GM12878 (cell line): Measurements from ENCODE around the gene TNFAIP2.

Experiments used
- CREB1 ChIP-seq: IDR thresholded peaks from 2 replicates; pipeline ENCODE4 v1.6.1; 2012; ENCODE audit warnings: low read depth, mild to moderate bottlenecking, inconsistent platforms
- JUNB ChIP-seq: IDR thresholded peaks from 2 replicates; pipeline ENCODE4 v1.6.1; 2016; ENCODE audit warnings: antibody characterized with exemption, mild to moderate bottlenecking
- SRF ChIP-seq, 2 experiments: IDR thresholded peaks; 2 replicates each; pipeline ENCODE4 v1.6.1; 2011; ENCODE audit warnings: low read depth in 2 of 2, low read length in 2 of 2, mild to moderate bottlenecking in 1 of 2, moderate library complexity in 1 of 2
- TF ChIP-seq, protein P1 (sequence below), 3 experiments: IDR thresholded peaks in 2 of 3; conservative IDR thresholded peaks in 1 of 3; 2 replicates each; pipeline ENCODE4 v1.5.1; 2011; ENCODE audit warnings: low read depth in 3 of 3, low read length in 3 of 3, mild to moderate bottlenecking in 3 of 3, control low read depth in 2 of 3, moderate library complexity in 2 of 3, inconsistent platforms in 1 of 3, mixed read lengths in 1 of 3; ENCODE audit not compliant: control insufficient read depth in 2 of 3, insufficient read depth in 1 of 3; ENCODE audit errors: extremely low read depth in 1 of 3

DNA sequence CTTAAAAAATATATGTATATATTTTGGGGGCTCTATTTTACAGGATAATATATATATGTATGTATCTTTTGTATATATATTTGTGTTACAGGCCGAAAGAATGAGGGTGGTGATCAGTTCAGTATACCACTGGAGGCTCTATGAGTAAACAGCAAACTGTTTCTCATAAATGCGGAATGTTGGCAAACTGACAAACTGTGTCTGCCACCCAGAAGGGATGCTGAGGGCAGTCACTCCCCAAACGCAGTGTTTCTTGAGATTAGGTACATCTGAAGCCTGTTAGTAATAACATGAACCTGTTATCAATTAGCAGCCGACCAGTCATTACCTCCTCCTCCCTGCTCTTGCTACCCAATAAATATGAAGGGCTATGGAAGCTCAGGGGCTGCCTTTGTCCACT, 20.8 kb downstream of the TNFAIP2 start:
- no peak for TF ChIP-seq CREB1
- TF ChIP-seq, protein P1, sequence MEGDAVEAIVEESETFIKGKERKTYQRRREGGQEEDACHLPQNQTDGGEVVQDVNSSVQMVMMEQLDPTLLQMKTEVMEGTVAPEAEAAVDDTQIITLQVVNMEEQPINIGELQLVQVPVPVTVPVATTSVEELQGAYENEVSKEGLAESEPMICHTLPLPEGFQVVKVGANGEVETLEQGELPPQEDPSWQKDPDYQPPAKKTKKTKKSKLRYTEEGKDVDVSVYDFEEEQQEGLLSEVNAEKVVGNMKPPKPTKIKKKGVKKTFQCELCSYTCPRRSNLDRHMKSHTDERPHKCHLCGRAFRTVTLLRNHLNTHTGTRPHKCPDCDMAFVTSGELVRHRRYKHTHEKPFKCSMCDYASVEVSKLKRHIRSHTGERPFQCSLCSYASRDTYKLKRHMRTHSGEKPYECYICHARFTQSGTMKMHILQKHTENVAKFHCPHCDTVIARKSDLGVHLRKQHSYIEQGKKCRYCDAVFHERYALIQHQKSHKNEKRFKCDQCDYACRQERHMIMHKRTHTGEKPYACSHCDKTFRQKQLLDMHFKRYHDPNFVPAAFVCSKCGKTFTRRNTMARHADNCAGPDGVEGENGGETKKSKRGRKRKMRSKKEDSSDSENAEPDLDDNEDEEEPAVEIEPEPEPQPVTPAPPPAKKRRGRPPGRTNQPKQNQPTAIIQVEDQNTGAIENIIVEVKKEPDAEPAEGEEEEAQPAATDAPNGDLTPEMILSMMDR (IDR thresholded peaks at IDR 0.05 in 2 of 3, conservative IDR thresholded peaks at IDR 0.05 in 1 of 3; ENCODE audit: control insufficient read depth in 2 of 3, extremely low read depth in 1 of 3, insufficient read depth in 1 of 3, low read depth in 3 of 3, low read length in 3 of 3): no peak
- TF ChIP-seq JUNB: no peak
- no peak for TF ChIP-seq SRF (IDR thresholded peaks at IDR 0.05; ENCODE audit: low read depth in 2 of 2, low read length in 2 of 2)
